Measurements from ENCODE around the gene ARHGAP10. TPM values are rescaled to one million over a fixed set of nuclear protein-coding genes. Genes with fewer than 3 reads are reported as not detected.

Gene ARHGAP10, protein sequence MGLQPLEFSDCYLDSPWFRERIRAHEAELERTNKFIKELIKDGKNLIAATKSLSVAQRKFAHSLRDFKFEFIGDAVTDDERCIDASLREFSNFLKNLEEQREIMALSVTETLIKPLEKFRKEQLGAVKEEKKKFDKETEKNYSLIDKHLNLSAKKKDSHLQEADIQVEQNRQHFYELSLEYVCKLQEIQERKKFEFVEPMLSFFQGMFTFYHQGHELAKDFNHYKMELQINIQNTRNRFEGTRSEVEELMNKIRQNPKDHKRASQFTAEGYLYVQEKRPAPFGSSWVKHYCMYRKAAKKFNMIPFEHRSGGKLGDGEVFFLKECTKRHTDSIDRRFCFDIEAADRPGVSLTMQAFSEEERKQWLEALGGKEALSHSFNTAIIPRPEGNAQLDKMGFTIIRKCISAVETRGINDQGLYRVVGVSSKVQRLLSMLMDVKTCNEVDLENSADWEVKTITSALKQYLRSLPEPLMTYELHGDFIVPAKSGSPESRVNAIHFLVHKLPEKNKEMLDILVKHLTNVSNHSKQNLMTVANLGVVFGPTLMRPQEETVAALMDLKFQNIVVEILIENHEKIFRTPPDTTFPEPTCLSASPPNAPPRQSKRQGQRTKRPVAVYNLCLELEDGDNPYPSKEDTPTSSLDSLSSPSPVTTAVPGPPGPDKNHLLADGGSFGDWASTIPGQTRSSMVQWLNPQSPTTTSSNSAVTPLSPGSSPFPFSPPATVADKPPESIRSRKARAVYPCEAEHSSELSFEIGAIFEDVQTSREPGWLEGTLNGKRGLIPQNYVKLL
- 1.6 and 2.2 TPM in 2 replicates for polyA plus RNA-seq

DNA sequence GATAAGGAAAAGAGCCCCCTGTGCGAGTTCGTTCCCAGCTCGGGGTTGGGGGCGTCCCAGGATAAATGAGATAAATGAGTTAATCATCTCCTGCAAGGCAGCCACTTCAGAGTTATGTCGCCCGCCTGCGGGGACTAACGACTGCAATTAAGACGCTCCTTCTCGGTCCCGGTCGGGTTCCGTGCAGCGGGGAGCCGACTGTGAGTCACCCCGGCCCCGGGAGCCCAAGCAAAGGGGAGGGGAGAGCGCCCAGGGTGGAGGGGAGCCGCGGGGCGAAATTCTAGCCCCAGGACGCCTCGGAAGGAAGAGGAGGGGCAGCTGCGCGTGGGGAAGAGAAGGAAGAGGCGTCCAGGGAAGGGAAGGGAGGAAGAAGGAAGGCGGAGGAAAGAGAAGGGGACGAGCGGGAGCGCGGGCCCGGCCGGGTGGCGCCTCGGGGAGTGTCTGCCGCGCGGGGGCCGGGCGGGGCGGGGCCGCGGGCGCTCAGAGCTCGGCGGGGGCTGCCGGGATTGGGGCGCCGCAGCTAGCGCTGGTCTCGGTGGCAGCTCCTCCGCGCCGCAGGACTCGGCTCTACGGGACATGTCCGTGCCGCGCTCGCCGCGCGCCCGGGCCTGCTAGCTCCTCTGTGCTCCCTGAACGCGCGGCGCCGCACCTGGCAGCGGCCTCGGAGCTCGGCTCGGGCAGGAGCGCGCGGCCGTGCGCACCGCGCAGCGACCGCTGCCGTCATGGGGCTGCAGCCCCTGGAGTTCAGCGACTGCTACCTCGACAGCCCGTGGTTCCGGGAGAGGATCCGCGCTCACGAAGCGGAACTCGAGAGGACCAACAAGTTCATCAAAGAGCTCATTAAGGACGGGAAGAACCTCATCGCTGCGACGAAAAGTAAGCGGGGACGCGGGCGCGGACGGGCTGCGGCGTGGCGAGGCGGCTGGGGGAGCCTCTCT lies at the start of gene ARHGAP10:
ARHGAP10 (plus strand) TSS at position 509 of the 938 bp plus-strand sequence; CDS start at position 723, 214 bp downstream.

DNA sequence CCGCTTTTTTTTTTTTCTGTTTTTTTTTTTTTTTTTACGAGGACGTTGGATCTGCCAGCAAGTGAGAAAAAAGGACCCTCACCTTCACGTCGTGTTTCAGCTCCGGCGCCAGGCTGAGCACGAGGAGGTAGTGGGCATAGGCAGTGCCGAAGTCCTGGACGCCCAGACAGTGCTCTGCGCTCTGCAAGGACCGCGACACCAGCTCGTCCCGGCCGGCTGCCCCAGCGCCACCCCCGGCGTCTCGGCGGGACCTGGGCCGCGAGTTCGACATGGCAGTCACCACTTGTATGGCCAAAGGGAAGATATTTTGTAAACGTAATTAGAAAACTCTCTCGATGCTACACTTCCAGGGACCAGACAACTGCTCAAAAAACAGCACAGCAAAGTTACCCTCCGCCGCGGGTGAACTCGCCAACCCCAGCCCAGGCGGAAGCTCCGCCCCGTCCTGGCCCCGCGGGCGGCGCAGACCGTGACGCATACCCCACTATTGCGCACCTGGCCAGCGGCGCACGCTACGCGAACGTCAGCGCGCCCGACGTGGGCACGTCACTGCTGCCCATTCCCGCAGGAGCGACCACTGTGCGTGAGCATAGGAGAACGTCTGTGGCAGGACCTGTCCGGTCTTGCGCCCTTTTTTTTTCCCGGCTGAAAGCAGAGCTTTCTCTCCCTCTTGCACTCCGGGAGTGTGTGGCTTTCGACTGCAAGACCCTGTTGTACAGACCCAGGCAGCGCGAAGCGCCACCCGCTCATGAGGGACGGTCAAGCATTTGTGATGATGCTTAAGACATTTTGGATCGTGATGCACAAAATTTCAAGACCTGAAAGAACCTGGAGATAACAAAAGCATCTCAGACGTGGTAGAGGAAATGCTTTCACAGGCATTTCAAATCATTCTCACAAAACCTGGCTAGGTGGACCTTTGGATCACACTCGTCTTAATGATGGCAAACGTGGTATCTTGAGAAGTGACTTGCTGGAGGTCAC lies 47.9 kb upstream of the ARHGAP10 start, which contains the start of gene PRMT9:
PRMT9 (minus strand) TSS at position 447 of the 984 bp plus-strand sequence; CDS start at position 271, 176 bp downstream.

Other genes starting within 250 kb of the ARHGAP10 start
- 46.6 and 48.4 TPM in 2 replicates for gene TMEM184C, start 114.7 kb upstream of the ARHGAP10 start, polyA plus RNA-seq
- gene PRMT9, start 47.9 kb upstream of the ARHGAP10 start, polyA plus RNA-seq = 4.4 and 14.3 TPM in 2 replicates

Measured in Purkinje cell (primary cell).